Gastroesophageal sphincter (tissue), 4 donors: ENCODE results near the gene NCR3LG1. TPM values are rescaled to one million over a fixed set of nuclear protein-coding genes. Genes with fewer than 3 reads are reported as not detected.

Experiments used
- ATAC-seq: fragments of 150-250 bp; one replicate; pipeline ENCODE4 v1.9.1; 2016; ENCODE audit warnings: mild to moderate bottlenecking, moderate library complexity
- H3K27ac ChIP-seq, 4 donors: fragments of 200-600 bp; sonication (generic) in 3 of 4; 1 replicate in 3 of 4; 2 replicates in 1 of 4; pipeline ENCODE4 v1.5.1; 2016 to 2019
- H3K27me3 ChIP-seq: fragments of 200-600 bp; sonication (generic); one replicate; pipeline ENCODE4 v1.5.1; 2019
- H3K36me3 ChIP-seq, 2 donors: fragments of 200-600 bp; sonication (generic); one replicate each; pipeline ENCODE4 v1.5.1; 2019; ENCODE audit warnings: control low read depth in 1 of 2
- H3K4me1 ChIP-seq, 3 donors: fragments of 200-600 bp; sonication (generic); 1 replicate in 2 of 3; 2 replicates in 1 of 3; pipeline ENCODE4 v1.5.1; 2016 to 2019; ENCODE audit warnings: control low read depth in 2 of 3
- H3K4me3 ChIP-seq, 2 donors: fragments of 200-600 bp; sonication (generic); one replicate each; pipeline ENCODE4 v1.5.1; 2019; ENCODE audit warnings: mild to moderate bottlenecking in 1 of 2, moderate library complexity in 1 of 2
- H3K9me3 ChIP-seq, 3 donors: fragments of 200-600 bp; sonication (generic); one replicate each; pipeline ENCODE4 v1.5.1; 2017 to 2019; ENCODE audit warnings: control low read depth in 2 of 3
- CTCF ChIP-seq, 4 experiments: fragments of 200-600 bp in 2 of 4; fragments of 450-650 bp in 2 of 4; sonication (generic) in 1 of 4; IDR thresholded peaks; one replicate each; pipeline ENCODE4 v1.5.1; 2017 to 2019; ENCODE audit warnings: antibody characterized with exemption in 4 of 4, mild to moderate bottlenecking in 2 of 4, moderate library complexity in 2 of 4
- EP300 ChIP-seq: sonication (generic); formaldehyde crosslinking; IDR thresholded peaks from one replicate; pipeline ENCODE4 v1.6.1; 2017; ENCODE audit warnings: antibody characterized with exemption, mild to moderate bottlenecking
- POLR2A ChIP-seq, 2 donors: fragments of 450-650 bp; IDR thresholded peaks; one replicate each; pipeline ENCODE4 v1.6.1; 2017; ENCODE audit warnings: antibody characterized with exemption in 2 of 2, mild to moderate bottlenecking in 2 of 2, moderate library complexity in 1 of 2
- POLR2AphosphoS5 ChIP-seq: sonication (generic); formaldehyde crosslinking; IDR thresholded peaks from one replicate; pipeline ENCODE4 v1.6.1; 2017; ENCODE audit warnings: antibody characterized with exemption
- WGBS, 2 donors: methylation state at CpG; one replicate each; pipeline ENCODE4 v1.1.5; 2018; ENCODE audit warnings: low coverage in 1 of 2; 5-methylcytosine and 5-hydroxymethylcytosine counted together
- total RNA-seq, 4 donors: library from RNA; depleted of rRNA; stranded (reverse); fragments of >200 nt; gene quantifications; one replicate each; pipeline ENCODE4 v1.1.0, GENCODE V29; 2016

NCR3LG1 gene
- total RNA-seq, 4 donors from 2014 or later: 2.7 to 4.7 (median 3.9) TPM

GRCh38 chr11:17415523-17416104 is 64.0 kb downstream of the NCR3LG1 start:
- Histone ChIP-seq H3K4me3 (no peak overlapping the region), H3K9me3 (no peaks in the 10 kb centered on the region), H3K27ac (no peak overlapping the region), H3K4me1 (no peaks in the 10 kb centered on the region), H3K36me3 (no peaks in the 10 kb centered on the region), H3K27me3 (peaks cover 62% of the 10 kb centered on the region)
- WGBS, 2 donors: 68 to 78% methylated on average over 2 to 4 of the region's 6 CpGs
- TF ChIP-seq CTCF (IDR thresholded peaks at IDR 0.05): no peak
- no peak for TF ChIP-seq POLR2A (IDR thresholded peaks at IDR 0.05)
- TF ChIP-seq EP300: no peak
- no peak for TF ChIP-seq POLR2AphosphoS5
- no peak for ATAC-seq

GRCh38 chr11:17416492-17416891 is 64.9 kb downstream of the NCR3LG1 start:
- H3K27me3 ChIP-seq: peaks cover 62% of the 10 kb centered on the region
- no peak for ATAC-seq
- no peaks in the 10 kb centered on the region for H3K9me3 ChIP-seq
- H3K36me3 ChIP-seq: no peaks in the 10 kb centered on the region
- 51 to 69% methylated on average over 2 of the region's 2 CpGs for WGBS, 2 donors
- peaks cover 0 to under 1% (median 0%) of the 10 kb centered on the region in 3 donors for H3K4me1 ChIP-seq
- H3K27ac ChIP-seq: no peak overlapping the region
- TF ChIP-seq POLR2AphosphoS5 (no peak), POLR2A (IDR thresholded peaks at IDR 0.05) (no peak), EP300 (no peak), CTCF (IDR thresholded peaks at IDR 0.05) (no peak)
- H3K4me3 ChIP-seq: no peak overlapping the region

- Histone ChIP-seq H3K9me3 (no peaks in the 10 kb centered on the region), H3K27me3 (peaks cover 64% of the 10 kb centered on the region), H3K4me3 (no peak overlapping the region), H3K36me3 (no peaks in the 10 kb centered on the region), H3K27ac (no peak overlapping the region), H3K4me1 (peaks cover 0 to 5% (median 0%) of the 10 kb centered on the region in 3 donors)
- TF ChIP-seq CTCF (IDR thresholded peaks at IDR 0.05) (no peak), EP300 (no peak), POLR2AphosphoS5 (no peak), POLR2A (IDR thresholded peaks at IDR 0.05) (no peak)
- WGBS, 2 donors: 11 to 71% methylated on average over 1 of the region's 2 CpGs
- no peak for ATAC-seq
Measured at GRCh38 chr11:17418444-17419081, 67.0 kb downstream of the NCR3LG1 start.

GRCh38 chr11:17421781-17422180 is 70.2 kb downstream of the NCR3LG1 start:
- no peak for ATAC-seq
- Histone ChIP-seq H3K4me3 (no peak overlapping the region), H3K36me3 (no peaks in the 10 kb centered on the region), H3K9me3 (no peaks in the 10 kb centered on the region), H3K27me3 (peaks cover 42% of the 10 kb centered on the region), H3K27ac (no peak overlapping the region), H3K4me1 (peaks cover 0 to 5% (median 0%) of the 10 kb centered on the region in 3 donors)
- WGBS, 2 donors: 31 to 43% methylated on average over 4 of the region's 4 CpGs
- TF ChIP-seq CTCF (IDR thresholded peaks at IDR 0.05) (no peak), EP300 (no peak), POLR2AphosphoS5 (no peak), POLR2A (IDR thresholded peaks at IDR 0.05) (no peak)
